ENCODE results near the gene LHFPL2.
"Not testable (repeated sequence)": the region's sequence is repeated elsewhere in the genome, so short reads cannot be mapped to it uniquely, and the experiment has no call there.

LHFPL2 gene

DNA sequence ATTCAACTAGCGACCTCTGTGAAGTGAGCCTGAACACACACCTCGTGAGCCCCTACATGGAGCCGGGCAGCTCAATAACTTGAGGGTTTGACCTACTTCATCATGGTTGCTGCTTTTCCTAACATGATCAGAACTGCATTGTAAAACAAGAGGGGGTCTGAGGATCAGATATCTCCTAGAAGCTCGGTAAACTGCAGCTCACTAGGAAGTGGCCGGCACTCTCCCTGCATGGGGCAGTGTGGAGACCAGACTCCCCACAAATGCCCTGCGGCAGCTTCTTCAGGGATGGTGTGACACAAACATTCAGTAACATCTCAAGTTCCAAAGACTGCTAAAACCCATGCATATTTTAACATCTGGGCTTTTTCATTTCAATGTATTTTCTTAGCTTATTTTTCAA lies 18.5 kb downstream of the LHFPL2 start:
- Histone ChIP-seq H3K4me1 (ENCODE audit: control insufficient read depth, insufficient read depth, low read length) (no peaks in the 10 kb centered on the region), H3K4me3 (ENCODE audit: low read depth, low read length) (no peak overlapping the region), H3K9ac (ENCODE audit: low read depth, low read length) (no peak overlapping the region), H3K27me3 (ENCODE audit: control insufficient read depth, insufficient read depth, low read length) (no peaks in the 10 kb centered on the region), H3K9me3 (ENCODE audit: control insufficient read depth, insufficient read depth, low read length) (no peaks in the 10 kb centered on the region), H3K27ac (ENCODE audit: low read depth, low read length) (no peak overlapping the region), H3K36me3 (ENCODE audit: control insufficient read depth, insufficient read depth, low read length) (peaks cover 74% of the 10 kb centered on the region)

DNA sequence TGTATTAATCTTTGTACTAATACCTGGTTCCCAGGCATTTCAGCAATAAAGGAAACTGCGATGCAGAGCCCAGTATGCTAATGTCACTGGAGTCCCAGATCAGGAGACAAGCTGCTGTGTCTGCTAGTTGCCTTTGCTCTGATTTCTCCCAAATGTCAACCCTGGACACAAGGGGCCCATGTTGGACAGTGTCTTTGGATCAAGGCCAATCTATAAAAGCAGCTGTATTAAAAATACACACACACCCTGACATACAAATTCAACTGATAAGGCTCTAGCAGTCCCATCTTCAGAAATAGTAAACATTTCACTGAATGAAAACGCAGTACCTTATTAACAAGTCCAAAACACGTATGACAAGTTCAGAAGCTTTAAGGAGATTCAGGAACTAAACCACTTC lies 18.9 kb downstream of the LHFPL2 start:
- H3K9ac ChIP-seq (ENCODE audit: low read depth, low read length), result no peak overlapping the region
- H3K4me3 ChIP-seq (ENCODE audit: low read depth, low read length), result no peak overlapping the region
- no peaks in the 10 kb centered on the region for H3K4me1 ChIP-seq (ENCODE audit: control insufficient read depth, insufficient read depth, low read length)
- peaks cover 74% of the 10 kb centered on the region for H3K36me3 ChIP-seq (ENCODE audit: control insufficient read depth, insufficient read depth, low read length)
- no peaks in the 10 kb centered on the region for H3K27me3 ChIP-seq (ENCODE audit: control insufficient read depth, insufficient read depth, low read length)
- no peaks in the 10 kb centered on the region for H3K9me3 ChIP-seq (ENCODE audit: control insufficient read depth, insufficient read depth, low read length)
- no peak overlapping the region for H3K27ac ChIP-seq (ENCODE audit: low read depth, low read length)

DNA sequence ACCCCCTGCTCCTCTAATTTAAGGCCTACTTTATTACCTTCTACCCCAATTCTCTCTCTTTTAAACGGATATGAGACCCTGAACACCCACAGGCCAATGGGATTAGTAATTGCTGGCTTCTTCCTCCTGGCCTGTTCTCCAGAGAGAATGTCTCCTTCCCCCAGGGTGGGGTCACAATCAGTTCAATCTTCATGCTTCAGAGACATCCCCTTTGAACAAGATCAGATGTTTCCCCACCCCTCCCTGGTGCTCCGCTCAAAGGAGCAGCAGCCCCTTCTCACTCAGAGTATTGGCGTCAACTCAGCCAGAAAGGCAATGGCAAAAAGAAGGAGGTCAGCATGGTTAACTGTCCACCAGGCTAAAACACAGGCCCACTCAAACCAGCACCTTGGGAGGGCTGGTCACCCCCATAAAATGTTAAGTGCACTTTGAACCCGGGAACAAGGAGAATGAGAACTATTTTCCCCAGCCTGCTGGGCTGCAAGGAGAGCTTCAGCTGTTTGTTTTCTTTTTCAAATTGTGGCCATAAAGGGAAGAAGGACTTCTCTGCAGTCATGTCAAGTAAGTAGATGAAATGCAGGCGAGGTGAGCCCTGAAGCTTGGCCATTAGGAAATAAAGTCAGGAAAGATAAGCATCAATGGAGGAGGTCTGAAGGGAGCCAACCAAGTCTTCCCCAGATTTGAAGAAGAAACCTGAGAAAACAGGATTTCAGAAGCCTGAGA lies 20.1 kb downstream of the LHFPL2 start:
- Histone ChIP-seq H3K4me1 (ENCODE audit: control insufficient read depth, insufficient read depth, low read length) (no peaks in the 10 kb centered on the region), H3K4me3 (ENCODE audit: low read depth, low read length) (no peak overlapping the region), H3K9ac (ENCODE audit: low read depth, low read length) (no peak overlapping the region), H3K27ac (ENCODE audit: low read depth, low read length) (no peak overlapping the region), H3K9me3 (ENCODE audit: control insufficient read depth, insufficient read depth, low read length) (no peaks in the 10 kb centered on the region), H3K36me3 (ENCODE audit: control insufficient read depth, insufficient read depth, low read length) (peaks cover 72% of the 10 kb centered on the region), H3K27me3 (ENCODE audit: control insufficient read depth, insufficient read depth, low read length) (no peaks in the 10 kb centered on the region)

DNA sequence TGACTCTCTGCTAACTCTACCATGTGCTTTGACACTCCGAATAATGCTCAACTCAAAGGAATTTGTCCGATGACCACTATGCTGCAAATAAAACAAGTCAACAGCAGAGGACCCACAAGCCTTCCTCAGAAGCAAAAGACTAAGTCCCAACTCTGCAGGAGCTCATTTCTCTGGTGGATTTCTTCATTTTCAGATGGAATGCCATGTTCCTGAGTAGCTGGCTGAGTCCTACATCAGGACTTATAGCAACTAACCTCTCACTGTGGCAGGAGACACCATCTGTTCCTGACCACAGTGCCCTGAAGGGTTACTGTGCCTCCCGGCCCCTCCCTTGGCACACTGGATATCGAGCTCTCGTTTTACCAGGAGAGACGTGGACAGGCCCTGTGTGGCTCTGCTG lies 20.8 kb downstream of the LHFPL2 start:
- H3K27me3 ChIP-seq (ENCODE audit: control insufficient read depth, insufficient read depth, low read length), result no peaks in the 10 kb centered on the region
- H3K4me3 ChIP-seq (ENCODE audit: low read depth, low read length), result no peak overlapping the region
- H3K4me1 ChIP-seq (ENCODE audit: control insufficient read depth, insufficient read depth, low read length), result no peaks in the 10 kb centered on the region
- no peak overlapping the region for H3K9ac ChIP-seq (ENCODE audit: low read depth, low read length)
- no peak overlapping the region for H3K27ac ChIP-seq (ENCODE audit: low read depth, low read length)
- no peaks in the 10 kb centered on the region for H3K9me3 ChIP-seq (ENCODE audit: control insufficient read depth, insufficient read depth, low read length)
- peaks cover 66% of the 10 kb centered on the region for H3K36me3 ChIP-seq (ENCODE audit: control insufficient read depth, insufficient read depth, low read length)

DNA sequence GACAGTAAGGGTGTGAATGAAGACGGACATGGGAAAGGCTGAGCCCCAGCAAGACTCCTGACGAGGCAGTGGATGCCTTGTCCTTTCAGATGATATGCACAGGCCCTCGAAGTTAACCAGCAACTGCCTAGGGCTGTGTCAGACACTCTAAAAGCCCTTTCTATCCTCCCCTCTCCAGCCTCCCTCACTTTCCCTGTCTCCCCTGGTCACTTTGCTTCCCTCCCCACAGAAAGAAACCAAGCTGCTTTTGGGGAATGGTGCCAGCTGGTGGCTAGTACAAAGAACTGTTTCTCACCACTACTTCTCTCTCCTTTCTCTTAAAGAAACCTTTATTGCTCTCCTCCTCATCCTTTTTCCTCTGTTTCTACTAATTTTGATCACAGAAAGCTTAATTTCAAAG lies 21.4 kb downstream of the LHFPL2 start:
- H3K27ac ChIP-seq (ENCODE audit: low read depth, low read length), result no peak overlapping the region
- peaks cover 60% of the 10 kb centered on the region for H3K36me3 ChIP-seq (ENCODE audit: control insufficient read depth, insufficient read depth, low read length)
- H3K9me3 ChIP-seq (ENCODE audit: control insufficient read depth, insufficient read depth, low read length), result no peaks in the 10 kb centered on the region
- H3K9ac ChIP-seq (ENCODE audit: low read depth, low read length), result no peak overlapping the region
- no peak overlapping the region for H3K4me3 ChIP-seq (ENCODE audit: low read depth, low read length)
- no peaks in the 10 kb centered on the region for H3K27me3 ChIP-seq (ENCODE audit: control insufficient read depth, insufficient read depth, low read length)
- H3K4me1 ChIP-seq (ENCODE audit: control insufficient read depth, insufficient read depth, low read length), result no peaks in the 10 kb centered on the region

DNA sequence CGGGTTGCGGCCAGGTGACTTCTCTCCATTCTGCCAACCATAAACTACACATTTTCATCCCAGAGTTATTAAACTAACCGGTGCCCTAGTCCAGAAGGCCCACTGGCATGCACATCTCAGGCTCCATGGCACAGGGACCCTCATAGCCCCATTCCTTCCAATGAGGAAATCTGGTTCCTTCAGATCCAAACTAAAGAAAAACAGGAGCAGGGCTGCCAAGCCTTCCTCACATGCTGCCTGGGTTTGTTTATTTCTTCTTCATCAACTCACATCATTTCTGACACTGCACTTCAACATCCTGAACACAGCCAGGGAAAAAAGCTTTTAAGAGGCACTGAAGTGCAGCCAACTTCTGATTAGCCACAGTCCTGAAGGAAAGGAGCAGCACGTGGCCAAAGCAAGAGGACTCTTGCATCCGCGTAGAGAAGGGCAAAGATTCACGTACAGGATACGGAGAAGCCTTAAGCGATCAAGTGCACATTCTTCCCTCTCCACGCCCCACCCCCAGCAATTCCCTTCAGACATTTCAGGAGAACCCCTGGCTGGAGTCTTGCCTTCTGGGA lies 22.5 kb downstream of the LHFPL2 start:
- no peak overlapping the region for H3K4me3 ChIP-seq (ENCODE audit: low read depth, low read length)
- no peak overlapping the region for H3K27ac ChIP-seq (ENCODE audit: low read depth, low read length)
- H3K4me1 ChIP-seq (ENCODE audit: control insufficient read depth, insufficient read depth, low read length), result no peaks in the 10 kb centered on the region
- peaks cover 61% of the 10 kb centered on the region for H3K36me3 ChIP-seq (ENCODE audit: control insufficient read depth, insufficient read depth, low read length)
- no peak overlapping the region for H3K9ac ChIP-seq (ENCODE audit: low read depth, low read length)
- H3K27me3 ChIP-seq (ENCODE audit: control insufficient read depth, insufficient read depth, low read length), result no peaks in the 10 kb centered on the region
- 0 out of 2 replicates have a peak, but pooled peaks cover 1% of the 10 kb centered on the region for H3K9me3 ChIP-seq (ENCODE audit: control insufficient read depth, insufficient read depth, low read length)

DNA sequence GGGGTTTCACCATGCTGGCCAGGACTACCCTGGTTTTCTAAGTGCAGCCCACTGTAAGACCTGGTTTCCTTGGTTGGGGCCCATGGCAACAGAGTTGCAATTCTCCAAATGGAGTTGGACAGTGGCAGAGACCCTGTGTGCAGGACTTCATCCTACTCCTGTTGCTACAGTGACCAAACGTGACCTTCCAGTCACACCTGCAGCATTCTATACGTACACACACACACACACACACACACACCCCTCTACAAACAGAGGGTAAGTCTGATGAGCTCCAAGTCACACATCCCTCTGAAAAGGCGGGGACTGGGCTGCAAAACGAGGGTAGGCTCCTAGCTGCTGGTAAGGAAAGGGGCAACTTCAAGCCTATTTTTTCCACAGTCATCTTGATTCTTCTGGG lies 23.6 kb downstream of the LHFPL2 start:
- peaks cover 58% of the 10 kb centered on the region for H3K36me3 ChIP-seq (ENCODE audit: control insufficient read depth, insufficient read depth, low read length)
- no peak overlapping the region for H3K4me3 ChIP-seq (ENCODE audit: low read depth, low read length)
- H3K4me1 ChIP-seq (ENCODE audit: control insufficient read depth, insufficient read depth, low read length), result no peaks in the 10 kb centered on the region

DNA sequence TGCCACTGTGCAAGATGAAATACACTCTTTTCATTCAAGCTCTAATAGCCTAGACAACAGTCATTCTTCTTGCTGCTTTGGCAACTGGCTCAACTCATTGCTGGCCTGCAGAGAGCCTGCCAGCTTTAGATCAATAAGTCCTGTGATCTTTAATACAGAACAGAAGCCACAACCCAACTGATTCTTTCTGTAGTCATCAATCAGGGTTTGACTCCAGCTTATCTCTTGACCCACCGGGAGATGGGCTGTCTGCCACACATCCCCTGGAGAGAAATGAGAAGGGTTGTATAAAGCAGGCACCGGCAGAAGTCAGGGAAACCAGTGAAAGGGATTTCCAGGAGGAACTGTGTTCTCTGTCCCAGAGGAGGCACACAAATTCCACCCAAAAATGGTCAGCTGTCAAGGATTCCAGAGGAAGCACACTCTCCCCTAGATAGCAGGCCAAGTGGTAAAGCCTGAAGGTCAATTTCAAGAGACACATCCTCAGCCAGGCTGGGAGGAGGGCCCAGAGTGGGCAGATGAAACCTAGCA lies 24.5 kb downstream of the LHFPL2 start:
- Histone ChIP-seq H3K4me1 (ENCODE audit: control insufficient read depth, insufficient read depth, low read length) (no peaks in the 10 kb centered on the region), H3K36me3 (ENCODE audit: control insufficient read depth, insufficient read depth, low read length) (peaks cover 49% of the 10 kb centered on the region), H3K27ac (ENCODE audit: low read depth, low read length) (no peak overlapping the region), H3K9ac (ENCODE audit: low read depth, low read length) (no peak overlapping the region), H3K9me3 (ENCODE audit: control insufficient read depth, insufficient read depth, low read length) (0 out of 2 replicates have a peak, but pooled peaks cover 3% of the 10 kb centered on the region), H3K27me3 (ENCODE audit: control insufficient read depth, insufficient read depth, low read length) (no peaks in the 10 kb centered on the region), H3K4me3 (ENCODE audit: low read depth, low read length) (no peak overlapping the region)

More for the DNA sequence above, 23.6 kb downstream of the LHFPL2 start:
- Histone ChIP-seq H3K27ac (ENCODE audit: low read depth, low read length) (no peak overlapping the region), H3K9ac (ENCODE audit: low read depth, low read length) (no peak overlapping the region), H3K27me3 (ENCODE audit: control insufficient read depth, insufficient read depth, low read length) (no peaks in the 10 kb centered on the region), H3K9me3 (ENCODE audit: control insufficient read depth, insufficient read depth, low read length) (0 out of 2 replicates have a peak, but pooled peaks cover 3% of the 10 kb centered on the region)

DNA sequence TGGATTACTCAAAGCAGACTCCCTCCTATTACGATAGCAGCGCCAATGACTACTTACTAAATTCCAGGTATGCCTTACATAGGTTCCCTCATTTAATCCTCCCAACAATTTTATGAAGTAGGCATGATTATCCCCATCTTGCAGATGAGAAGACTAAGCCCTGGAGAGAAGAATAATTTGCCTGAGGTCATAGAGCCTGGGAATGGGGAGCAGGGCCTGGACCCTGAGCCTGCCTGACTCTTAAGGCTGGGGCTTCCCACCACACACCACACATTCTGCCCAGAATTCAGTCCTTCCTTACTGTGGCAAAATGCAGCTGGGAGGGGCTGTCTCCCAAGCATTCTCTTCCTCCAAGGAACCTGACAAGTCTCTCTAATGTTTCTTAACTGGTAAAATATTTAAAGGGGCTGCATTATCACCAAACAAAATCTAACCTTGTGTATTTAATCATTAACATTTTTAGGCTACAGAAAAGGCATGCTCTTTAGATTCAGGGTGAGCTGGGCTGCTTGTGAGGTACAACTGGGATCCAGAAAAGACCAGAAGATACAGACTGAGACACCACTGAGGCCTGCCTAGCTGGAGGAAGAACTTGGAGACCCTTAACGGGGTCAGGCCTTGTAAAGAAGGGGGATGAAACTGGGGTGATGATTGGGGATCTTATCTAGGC lies 26.1 kb downstream of the LHFPL2 start:
- H3K4me3 ChIP-seq (ENCODE audit: low read depth, low read length), result no peak overlapping the region
- no peak overlapping the region for H3K9ac ChIP-seq (ENCODE audit: low read depth, low read length)
- no peaks in the 10 kb centered on the region for H3K27me3 ChIP-seq (ENCODE audit: control insufficient read depth, insufficient read depth, low read length)
- no peak overlapping the region for H3K27ac ChIP-seq (ENCODE audit: low read depth, low read length)
- no peaks in the 10 kb centered on the region for H3K4me1 ChIP-seq (ENCODE audit: control insufficient read depth, insufficient read depth, low read length)
- 0 out of 2 replicates have a peak, but pooled peaks cover 3% of the 10 kb centered on the region for H3K9me3 ChIP-seq (ENCODE audit: control insufficient read depth, insufficient read depth, low read length)
- peaks cover 46% of the 10 kb centered on the region for H3K36me3 ChIP-seq (ENCODE audit: control insufficient read depth, insufficient read depth, low read length)

DNA sequence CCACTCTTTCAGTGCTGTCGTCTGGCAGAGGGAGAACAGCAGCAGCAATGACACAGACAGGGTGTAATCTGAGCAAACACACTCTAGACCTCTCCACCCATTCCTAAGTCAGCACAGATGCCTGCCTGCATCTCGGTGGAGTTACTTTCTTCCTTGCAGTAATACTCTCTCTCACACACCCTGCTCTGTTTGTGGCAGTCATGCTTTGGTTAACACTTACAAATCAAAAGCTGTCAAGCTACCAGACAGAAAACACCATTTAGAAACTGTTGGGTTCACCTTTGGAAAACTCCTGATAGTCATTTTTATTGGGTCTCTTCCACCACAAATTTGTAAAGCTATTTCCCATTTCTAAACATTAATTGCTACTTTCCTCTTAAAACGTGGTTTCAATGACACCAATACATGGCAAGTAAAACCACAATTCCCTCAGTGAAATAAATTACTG lies 27.3 kb downstream of the LHFPL2 start:
- Histone ChIP-seq H3K4me3 (ENCODE audit: low read depth, low read length) (no peak overlapping the region), H3K27me3 (ENCODE audit: control insufficient read depth, insufficient read depth, low read length) (no peaks in the 10 kb centered on the region), H3K36me3 (ENCODE audit: control insufficient read depth, insufficient read depth, low read length) (peaks cover 38% of the 10 kb centered on the region), H3K27ac (ENCODE audit: low read depth, low read length) (no peak overlapping the region), H3K9ac (ENCODE audit: low read depth, low read length) (no peak overlapping the region), H3K9me3 (ENCODE audit: control insufficient read depth, insufficient read depth, low read length) (0 out of 2 replicates have a peak, but pooled peaks cover 3% of the 10 kb centered on the region), H3K4me1 (ENCODE audit: control insufficient read depth, insufficient read depth, low read length) (no peaks in the 10 kb centered on the region)

DNA sequence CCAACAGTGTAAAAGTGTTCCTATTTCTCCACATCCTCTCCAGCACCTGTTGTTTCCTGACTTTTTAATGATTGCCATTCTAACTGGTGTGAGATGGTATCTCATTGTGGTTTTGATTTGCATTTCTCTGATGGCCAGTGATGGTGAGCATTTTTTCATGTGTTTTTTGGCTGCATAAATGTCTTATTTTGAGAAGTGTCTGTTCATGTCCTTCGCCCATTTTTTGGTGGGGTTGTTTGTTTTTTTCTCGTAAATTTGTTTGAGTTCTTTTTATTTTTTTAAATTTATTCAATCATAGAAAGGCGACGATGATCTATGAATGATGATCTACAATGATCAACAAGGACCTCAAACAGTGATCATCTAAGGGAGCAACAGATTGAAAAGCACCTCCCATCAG lies 28.5 kb downstream of the LHFPL2 start:
- peaks cover 28% of the 10 kb centered on the region for H3K36me3 ChIP-seq (ENCODE audit: control insufficient read depth, insufficient read depth, low read length)
- not testable (repeated sequence) for H3K27ac ChIP-seq (ENCODE audit: low read depth, low read length); H3K4me3 ChIP-seq (ENCODE audit: low read depth, low read length); H3K9me3 ChIP-seq (ENCODE audit: control insufficient read depth, insufficient read depth, low read length); H3K9ac ChIP-seq (ENCODE audit: low read depth, low read length); H3K4me1 ChIP-seq (ENCODE audit: control insufficient read depth, insufficient read depth, low read length); H3K27me3 ChIP-seq (ENCODE audit: control insufficient read depth, insufficient read depth, low read length)
